Loucy (cell line): Measurements from ENCODE around the gene PIGR.

Source experiments
- H2AFZ ChIP-seq: fragments of 200-600 bp; sonication (generic); 2 replicates; pipeline ENCODE4 v1.6.0; 2016; ENCODE audit warnings: antibody characterized with exemption, mild to moderate bottlenecking, low read length, moderate library complexity
- H3F3A ChIP-seq: fragments of 200-600 bp; 2 replicates; pipeline ENCODE4 v1.6.0; 2016; ENCODE audit warnings: antibody characterized with exemption, low read depth, mild to moderate bottlenecking
- H3K27me3 ChIP-seq: fragments of 200-600 bp; sonication (generic); 2 replicates; pipeline ENCODE4 v1.6.1; 2014; ENCODE audit warnings: low read length, mild to moderate bottlenecking; ENCODE audit not compliant: insufficient read depth, poor library complexity, severe bottlenecking
- H3K36me3 ChIP-seq: fragments of 200-600 bp; sonication (generic); 2 replicates; pipeline ENCODE4 v1.6.1; 2016; ENCODE audit warnings: low read length; ENCODE audit not compliant: insufficient read depth
- H3K4me1 ChIP-seq: fragments of 200-600 bp; sonication (generic); 2 replicates; pipeline ENCODE4 v1.5.1; 2014; ENCODE audit warnings: low read length, mild to moderate bottlenecking; ENCODE audit not compliant: insufficient read depth, poor library complexity, severe bottlenecking
- H3K4me2 ChIP-seq: fragments of 200-600 bp; sonication (generic); 2 replicates; pipeline ENCODE4 v1.6.0; 2014; ENCODE audit warnings: antibody characterized with exemption, low read length, low read depth, mild to moderate bottlenecking; ENCODE audit not compliant: poor library complexity, severe bottlenecking
- H3K4me3 ChIP-seq: fragments of 200-600 bp; sonication (generic); 2 replicates; pipeline ENCODE4 v1.5.1; 2014; ENCODE audit warnings: low read length, mild to moderate bottlenecking, mixed read lengths; ENCODE audit not compliant: poor library complexity, severe bottlenecking
- H3K79me2 ChIP-seq: fragments of 200-600 bp; sonication (generic); 2 replicates; pipeline ENCODE4 v1.6.1; 2014; ENCODE audit warnings: low read length; ENCODE audit not compliant: insufficient read depth
- H3K9ac ChIP-seq: fragments of 200-600 bp; sonication (generic); 2 replicates; pipeline ENCODE4 v1.6.0; 2014; ENCODE audit warnings: mild to moderate bottlenecking, low read depth, low read length, moderate library complexity; ENCODE audit not compliant: poor library complexity, severe bottlenecking
- H3K9me2 ChIP-seq: fragments of 200-600 bp; sonication (generic); replicated peaks from 2 replicates; pipeline ENCODE4 v1.6.1; 2016; ENCODE audit warnings: low read depth, low read length, mixed read lengths
- H3K9me3 ChIP-seq: fragments of 200-600 bp; sonication (generic); 2 replicates; pipeline ENCODE4 v1.6.1; 2014; ENCODE audit warnings: mild to moderate bottlenecking, antibody characterized with exemption, low read length, low read depth; ENCODE audit not compliant: insufficient read depth
- H4K20me1 ChIP-seq: fragments of 200-600 bp; sonication (generic); 2 replicates; pipeline ENCODE4 v1.6.0; 2014; ENCODE audit warnings: antibody characterized with exemption, low read length, mild to moderate bottlenecking; ENCODE audit not compliant: insufficient read depth, poor library complexity, severe bottlenecking
- EZH2phosphoT487 ChIP-seq: fragments of 200-600 bp; IDR thresholded peaks from 2 replicates; pipeline ENCODE4 v1.6.1; 2018; ENCODE audit warnings: antibody characterized with exemption, mild to moderate bottlenecking, moderate library complexity, borderline replicate concordance
- TF ChIP-seq, protein P1 (sequence below): fragments of 200-600 bp; sonication (generic); conservative IDR thresholded peaks from 2 replicates; pipeline ENCODE4 v1.5.1; 2014; ENCODE audit warnings: mild to moderate bottlenecking, antibody characterized with exemption, low read length

PIGR gene

DNA sequence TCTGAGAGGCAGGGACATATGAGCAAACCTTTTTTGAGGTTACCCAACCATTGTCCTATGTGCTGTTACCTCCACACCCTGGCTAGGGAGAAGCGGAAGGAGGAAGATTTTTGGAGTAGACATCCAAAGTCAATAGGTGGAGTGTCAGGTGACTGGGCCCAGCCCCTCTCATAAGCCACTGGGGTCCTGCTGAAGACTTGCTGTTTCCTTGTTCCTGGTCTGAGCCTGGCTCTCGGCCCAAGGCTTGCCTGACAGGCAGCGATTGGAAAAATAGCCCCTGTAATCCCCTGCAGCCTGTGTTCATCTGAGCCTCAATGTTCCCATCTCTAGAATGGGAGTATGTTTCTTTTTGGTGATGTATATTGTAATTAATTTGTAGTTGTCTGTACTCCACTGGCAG lies 6.9 kb upstream of the PIGR start:
- Histone ChIP-seq H2AFZ (no peak overlapping the region), H3K9me3 (no peaks in the 10 kb centered on the region), H3K4me1 (no peaks in the 10 kb centered on the region), H3K27me3 (no peaks in the 10 kb centered on the region), H4K20me1 (no peaks in the 10 kb centered on the region), H3K36me3 (no peaks in the 10 kb centered on the region), H3K4me2 (no peak overlapping the region), H3K4me3 (no peak overlapping the region), H3K9ac (no peak overlapping the region), H3K79me2 (no peaks in the 10 kb centered on the region), H3F3A (no peaks in the 10 kb centered on the region), H3K9me2 (no peaks in the 10 kb centered on the region)
- no peak for TF ChIP-seq EZH2phosphoT487
- TF ChIP-seq, protein P1, sequence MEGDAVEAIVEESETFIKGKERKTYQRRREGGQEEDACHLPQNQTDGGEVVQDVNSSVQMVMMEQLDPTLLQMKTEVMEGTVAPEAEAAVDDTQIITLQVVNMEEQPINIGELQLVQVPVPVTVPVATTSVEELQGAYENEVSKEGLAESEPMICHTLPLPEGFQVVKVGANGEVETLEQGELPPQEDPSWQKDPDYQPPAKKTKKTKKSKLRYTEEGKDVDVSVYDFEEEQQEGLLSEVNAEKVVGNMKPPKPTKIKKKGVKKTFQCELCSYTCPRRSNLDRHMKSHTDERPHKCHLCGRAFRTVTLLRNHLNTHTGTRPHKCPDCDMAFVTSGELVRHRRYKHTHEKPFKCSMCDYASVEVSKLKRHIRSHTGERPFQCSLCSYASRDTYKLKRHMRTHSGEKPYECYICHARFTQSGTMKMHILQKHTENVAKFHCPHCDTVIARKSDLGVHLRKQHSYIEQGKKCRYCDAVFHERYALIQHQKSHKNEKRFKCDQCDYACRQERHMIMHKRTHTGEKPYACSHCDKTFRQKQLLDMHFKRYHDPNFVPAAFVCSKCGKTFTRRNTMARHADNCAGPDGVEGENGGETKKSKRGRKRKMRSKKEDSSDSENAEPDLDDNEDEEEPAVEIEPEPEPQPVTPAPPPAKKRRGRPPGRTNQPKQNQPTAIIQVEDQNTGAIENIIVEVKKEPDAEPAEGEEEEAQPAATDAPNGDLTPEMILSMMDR = no peak

DNA sequence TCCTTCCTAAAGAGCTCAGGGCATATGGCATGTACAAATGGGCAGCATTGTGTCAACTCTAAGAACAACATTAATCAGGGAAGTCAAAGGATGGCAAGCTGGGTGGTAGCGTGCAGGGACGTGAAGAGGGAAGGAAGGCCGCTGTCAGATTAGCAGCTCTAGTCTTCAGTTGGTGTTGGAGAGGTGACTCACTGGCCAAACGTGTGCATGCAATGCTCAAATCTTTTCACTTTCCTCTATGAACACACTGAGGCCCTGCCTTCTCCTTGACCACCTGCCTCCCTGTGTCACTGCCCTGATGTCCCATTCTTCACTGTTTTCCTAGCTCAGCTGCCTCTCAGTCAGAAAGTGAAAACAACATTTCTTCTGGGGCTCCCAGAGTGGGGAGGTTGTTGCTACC lies 5.9 kb upstream of the PIGR start:
- H3F3A ChIP-seq = no peaks in the 10 kb centered on the region
- H3K4me3 ChIP-seq = no peak overlapping the region
- no peaks in the 10 kb centered on the region for H3K9me2 ChIP-seq
- H3K4me2 ChIP-seq = no peak overlapping the region
- no peak for TF ChIP-seq EZH2phosphoT487
- TF ChIP-seq, protein P1 = no peak
- H3K27me3 ChIP-seq = no peaks in the 10 kb centered on the region
- no peaks in the 10 kb centered on the region for H3K9me3 ChIP-seq
- no peaks in the 10 kb centered on the region for H3K4me1 ChIP-seq
- no peaks in the 10 kb centered on the region for H3K79me2 ChIP-seq
- no peak overlapping the region for H2AFZ ChIP-seq
- no peaks in the 10 kb centered on the region for H3K36me3 ChIP-seq
- H3K9ac ChIP-seq = no peak overlapping the region
- H4K20me1 ChIP-seq = no peaks in the 10 kb centered on the region

DNA sequence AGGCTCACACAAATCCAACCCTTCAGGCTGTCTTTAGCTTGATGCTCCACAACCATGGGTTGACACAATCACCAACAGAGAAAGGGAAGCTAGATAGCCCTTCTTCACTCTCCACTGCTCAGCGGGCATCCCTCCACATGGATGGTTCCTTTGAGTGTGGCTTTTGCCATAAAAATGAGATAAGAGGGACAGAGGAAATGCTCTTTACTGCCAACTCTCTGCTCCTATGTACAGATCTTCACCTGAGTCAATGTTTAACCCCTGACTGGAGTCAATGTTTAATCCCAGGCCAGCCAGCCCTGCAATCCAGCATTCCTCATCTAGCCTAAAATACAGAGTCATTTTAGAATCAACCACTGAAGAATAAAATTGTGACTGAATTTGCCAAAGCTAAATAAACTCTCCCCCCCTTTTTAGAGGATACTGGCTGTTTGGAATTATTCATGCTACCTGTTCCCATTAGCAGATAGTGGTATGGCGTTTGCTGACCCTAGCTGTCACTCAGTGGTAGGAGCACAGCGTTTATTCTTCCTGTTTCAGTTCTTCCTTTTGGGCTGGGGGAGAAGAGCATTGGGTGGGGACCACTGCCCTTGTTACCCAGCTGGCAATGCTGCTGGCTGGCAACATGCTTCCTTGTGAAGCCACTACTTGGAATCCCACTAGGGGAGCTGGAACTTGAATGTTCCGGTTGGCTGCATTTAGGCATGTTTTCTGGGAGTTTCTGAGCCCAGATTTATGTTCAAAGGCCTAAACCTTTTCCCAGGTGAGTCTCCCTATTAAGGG lies 5.2 kb upstream of the PIGR start:
- H3K9me3 ChIP-seq = no peaks in the 10 kb centered on the region
- no peaks in the 10 kb centered on the region for H3K9me2 ChIP-seq
- H3K4me3 ChIP-seq = no peak overlapping the region
- H3F3A ChIP-seq = no peaks in the 10 kb centered on the region
- H3K27me3 ChIP-seq = no peaks in the 10 kb centered on the region
- H3K79me2 ChIP-seq = no peaks in the 10 kb centered on the region
- no peaks in the 10 kb centered on the region for H3K36me3 ChIP-seq
- H3K4me1 ChIP-seq = no peaks in the 10 kb centered on the region
- H4K20me1 ChIP-seq = no peaks in the 10 kb centered on the region
- TF ChIP-seq, protein P1 = no peak
- TF ChIP-seq EZH2phosphoT487 = no peak
- no peak overlapping the region for H2AFZ ChIP-seq
- no peak overlapping the region for H3K4me2 ChIP-seq
- no peak overlapping the region for H3K9ac ChIP-seq
